HepG2 (cell line): Measurements from ENCODE around the gene AFDN. TPM values are rescaled to one million over a fixed set of nuclear protein-coding genes. Genes with fewer than 3 reads are reported as not detected.

Experiments
- DR1 ChIP-seq: sonication (generic); formaldehyde crosslinking; IDR thresholded peaks from 2 replicates; pipeline ENCODE4 v1.8.0; 2021; ENCODE audit warnings: mild to moderate bottlenecking, missing genetic modification reagents, inconsistent platforms
- DZIP1 ChIP-seq: sonication (generic); formaldehyde crosslinking; IDR thresholded peaks from 2 replicates; pipeline ENCODE4 v1.5.0; 2020; ENCODE audit warnings: mild to moderate bottlenecking, missing genetic modification reagents
- EP300 ChIP-seq, 3 experiments: sonication (generic) in 1 of 3; formaldehyde crosslinking in 1 of 3; IDR thresholded peaks; 2 replicates each; pipeline versions ENCODE4 v1.5.1 to v1.6.1; 2011 to 2020; ENCODE audit warnings: low read depth in 2 of 3, low read length in 2 of 3, borderline replicate concordance in 1 of 3, improper control_type of control experiment in 1 of 3, mild to moderate bottlenecking in 1 of 3, missing genetic modification reagents in 1 of 3, moderate library complexity in 1 of 3
- HNRNPL ChIP-seq: fragments of 200-400 bp; formaldehyde crosslinking; IDR thresholded peaks from 2 replicates; pipeline ENCODE4 v1.6.1; 2017; ENCODE audit warnings: mild to moderate bottlenecking, low read depth, low read length
- JUND ChIP-seq: sonication (generic); formaldehyde crosslinking; IDR thresholded peaks from 2 replicates; pipeline ENCODE4 v1.8.0; 2022; ENCODE audit warnings: mild to moderate bottlenecking, missing genetic modification reagents
- MIER2 ChIP-seq: IDR thresholded peaks from 2 replicates; pipeline ENCODE4 v1.6.1; 2016; ENCODE audit warnings: missing biosample characterization, missing genetic modification reagents
- ZC3H13 ChIP-seq: sonication (generic); formaldehyde crosslinking; IDR thresholded peaks from 2 replicates; pipeline ENCODE4 v1.8.1; 2023; ENCODE audit warnings: mild to moderate bottlenecking, missing genetic modification reagents, moderate library complexity
- ZNF225 ChIP-seq: sonication (generic); formaldehyde crosslinking; IDR thresholded peaks from 2 replicates; pipeline ENCODE4 v1.4.0; 2020; ENCODE audit warnings: mild to moderate bottlenecking, missing genetic modification reagents
- ZNF280D ChIP-seq: sonication (generic); formaldehyde crosslinking; IDR thresholded peaks from 2 replicates; pipeline ENCODE4 v1.5.1; 2020; ENCODE audit warnings: mild to moderate bottlenecking, missing genetic modification reagents
- polyA plus RNA-seq, 8 experiments: library from polyadenylated mRNA; depleted of rRNA in 3 of 8; stranded (reverse) in 7 of 8; unstranded in 1 of 8; fragments of >200 nt; fragmentation: Illumina TruSeq in 4 of 8; extraction: Trizol in 4 of 8; gene quantifications; 2 replicates each; pipeline versions ENCODE4 v1.2.1 to v1.2.3, GENCODE V29; 2011 to 2016; ENCODE audit warnings: low read depth in 4 of 8, missing spikeins in 1 of 8, mixed read lengths in 1 of 8; ENCODE audit not compliant: insufficient read depth in 1 of 8
- total RNA-seq, 5 experiments: library from RNA; depleted of rRNA; stranded (reverse); fragments of >200 nt; fragmentation: Illumina TruSeq; extraction: Trizol; gene quantifications; 2 replicates each; pipeline ENCODE4 v1.2.3, GENCODE V29; 2016; ENCODE audit warnings: low read depth in 1 of 5

AFDN gene
- total and polyA plus RNA-seq, 2 of the 13 experiments (the other 11 are each of a cell fraction or from before 2014, with no cell fraction given): 136 to 151 TPM

GRCh38 chr6:167804281-167805013 is 22.3 kb upstream of the AFDN start (continued):
- TF ChIP-seq MIER2 (CRISPR knock-in tag) (no peak), DR1 (CRISPR knock-in tag) (no peak), ZC3H13 (CRISPR knock-in tag) (no peak), ZNF225 (CRISPR knock-in tag) (no peak), HNRNPL (0 out of 2 replicates have a peak, but pooled peaks have one; percentile 29), JUND (no peak), DZIP1 (CRISPR knock-in tag) (0 out of 2 replicates have a peak, but pooled peaks have one; percentile 31), EP300 (IDR thresholded peaks at IDR 0.05; ENCODE audit: low read depth in 2 of 2, low read length in 2 of 2) (no peak), EP300 (CRISPR knock-in tag; IDR thresholded peaks at IDR 0.05; ENCODE audit: borderline replicate concordance) (no peak), ZNF280D (CRISPR knock-in tag) (no peak)
